Colonic mucosa (tissue), 4 donors: ENCODE measurements around the gene GNAZ. TPM values are rescaled to one million over a fixed set of nuclear protein-coding genes. Genes with fewer than 3 reads are reported as not detected.

Source experiments
- DNase-seq: peaks from one replicate; pipeline ENCODE4 v3.0.0-alpha.2; 2020
- H3K27ac ChIP-seq: fragments of 200-600 bp; one replicate; pipeline ENCODE4 v1.8.0; 2021
- H3K27me3 ChIP-seq: fragments of 200-600 bp; one replicate; pipeline ENCODE4 v1.8.0; 2021
- H3K36me3 ChIP-seq: fragments of 200-600 bp; one replicate; pipeline ENCODE4 v1.8.0; 2021
- H3K4me1 ChIP-seq: fragments of 200-600 bp; one replicate; pipeline ENCODE4 v1.8.0; 2021; ENCODE audit warnings: mild to moderate bottlenecking
- H3K4me3 ChIP-seq: fragments of 200-600 bp; one replicate; pipeline ENCODE4 v1.8.0; 2021
- H3K9ac ChIP-seq, 2 donors: one replicate each; pipeline ENCODE4 v1.7.0; 2013; ENCODE audit warnings: control low read depth in 2 of 2, low read depth in 2 of 2, low read length in 2 of 2
- H3K9me3 ChIP-seq: fragments of 200-600 bp; one replicate; pipeline ENCODE4 v1.8.0; 2021
- intact Hi-C: fragments of 100-400 bp; cut with DNase I; formaldehyde crosslinking; loops from one replicate; pipeline ENCODE4 v1.14.1; 2022
- total RNA-seq, 2 donors: library from RNA; stranded (reverse); fragmentation: NEBNext Ultra II Directional in 1 of 2; extraction: Animal tissue kit (Norgen Biotek cat#: 25700) in 1 of 2; gene quantifications; one replicate each; pipeline ENCODE4 v1.2.1, GENCODE V29; 2021
- TF ChIP-seq, protein P1 (sequence below): fragments of 200-600 bp; IDR thresholded peaks from one replicate; pipeline ENCODE4 v1.8.0; 2022; ENCODE audit warnings: antibody characterized with exemption, mild to moderate bottlenecking
- donor health status: healthy.
- donor health status: DM: no; HTN: no; CAD: no.
- donor health status: DM: no; HTN: no; CAD: no.

Gene GNAZ
- total RNA-seq, 2 donors from 2014 or later, result 1.2 to 2.5 TPM

GRCh38 chr22:23164091-23164490, 93.8 kb downstream of the GNAZ start:
- H3K9me3 ChIP-seq, result no peaks in the 10 kb centered on the region
- no peak overlapping the region for H3K9ac ChIP-seq
- H3K27ac ChIP-seq, result no peak overlapping the region
- TF ChIP-seq, protein P1, sequence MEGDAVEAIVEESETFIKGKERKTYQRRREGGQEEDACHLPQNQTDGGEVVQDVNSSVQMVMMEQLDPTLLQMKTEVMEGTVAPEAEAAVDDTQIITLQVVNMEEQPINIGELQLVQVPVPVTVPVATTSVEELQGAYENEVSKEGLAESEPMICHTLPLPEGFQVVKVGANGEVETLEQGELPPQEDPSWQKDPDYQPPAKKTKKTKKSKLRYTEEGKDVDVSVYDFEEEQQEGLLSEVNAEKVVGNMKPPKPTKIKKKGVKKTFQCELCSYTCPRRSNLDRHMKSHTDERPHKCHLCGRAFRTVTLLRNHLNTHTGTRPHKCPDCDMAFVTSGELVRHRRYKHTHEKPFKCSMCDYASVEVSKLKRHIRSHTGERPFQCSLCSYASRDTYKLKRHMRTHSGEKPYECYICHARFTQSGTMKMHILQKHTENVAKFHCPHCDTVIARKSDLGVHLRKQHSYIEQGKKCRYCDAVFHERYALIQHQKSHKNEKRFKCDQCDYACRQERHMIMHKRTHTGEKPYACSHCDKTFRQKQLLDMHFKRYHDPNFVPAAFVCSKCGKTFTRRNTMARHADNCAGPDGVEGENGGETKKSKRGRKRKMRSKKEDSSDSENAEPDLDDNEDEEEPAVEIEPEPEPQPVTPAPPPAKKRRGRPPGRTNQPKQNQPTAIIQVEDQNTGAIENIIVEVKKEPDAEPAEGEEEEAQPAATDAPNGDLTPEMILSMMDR, result no peak
- DNase-seq, result no peak
- no peaks in the 10 kb centered on the region for H3K27me3 ChIP-seq
- no peak overlapping the region for H3K4me3 ChIP-seq
- intact Hi-C loops, result no loop called here
- no peaks in the 10 kb centered on the region for H3K4me1 ChIP-seq
- no peaks in the 10 kb centered on the region for H3K36me3 ChIP-seq

DNA sequence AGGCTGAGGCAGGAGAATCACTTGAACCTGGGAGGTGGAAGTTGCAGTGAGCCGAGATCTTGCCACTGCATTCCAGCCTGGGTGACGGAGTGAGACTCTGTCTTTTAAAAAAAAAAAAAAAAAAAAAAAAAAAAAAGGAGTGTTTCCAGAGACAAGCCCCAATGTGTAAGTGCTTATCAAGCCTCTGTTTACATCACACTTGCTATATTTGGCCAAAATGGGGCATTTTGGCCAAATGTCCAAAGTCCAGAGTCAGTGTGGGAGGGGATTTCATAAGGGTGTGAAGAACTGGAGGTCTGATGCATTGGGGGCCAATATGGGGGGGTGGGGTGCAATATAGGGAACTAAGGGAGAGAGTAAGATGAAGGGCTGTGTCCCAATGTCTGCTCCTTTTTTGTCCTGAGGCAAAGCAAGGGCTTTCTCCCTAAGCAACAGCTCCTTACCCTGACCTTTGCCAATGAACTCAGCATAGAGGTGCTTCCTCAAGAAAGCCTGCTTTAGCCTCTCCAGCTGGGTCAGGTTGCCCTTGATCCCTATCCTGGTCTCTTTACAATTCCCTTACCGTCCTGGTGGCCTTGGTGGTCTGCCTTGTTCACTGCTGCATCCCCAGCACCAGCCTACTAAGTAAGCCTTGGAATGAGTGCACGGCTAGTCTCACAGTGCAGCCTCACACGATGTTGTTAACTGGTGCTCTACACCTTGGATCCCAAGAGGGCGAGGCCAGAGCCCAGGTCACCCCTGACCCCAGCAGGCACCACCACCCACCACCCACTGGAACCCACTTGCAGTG, 95.9 kb downstream of the GNAZ start:
- no peaks in the 10 kb centered on the region for H3K27me3 ChIP-seq
- H3K4me1 ChIP-seq, result no peaks in the 10 kb centered on the region
- TF ChIP-seq, protein P1, result no peak
- no peaks in the 10 kb centered on the region for H3K36me3 ChIP-seq
- intact Hi-C loops, result no loop called here
- H3K9ac ChIP-seq, result no peak overlapping the region
- H3K9me3 ChIP-seq, result no peaks in the 10 kb centered on the region
- no peak for DNase-seq
- H3K4me3 ChIP-seq, result no peak overlapping the region
- no peak overlapping the region for H3K27ac ChIP-seq

DNA sequence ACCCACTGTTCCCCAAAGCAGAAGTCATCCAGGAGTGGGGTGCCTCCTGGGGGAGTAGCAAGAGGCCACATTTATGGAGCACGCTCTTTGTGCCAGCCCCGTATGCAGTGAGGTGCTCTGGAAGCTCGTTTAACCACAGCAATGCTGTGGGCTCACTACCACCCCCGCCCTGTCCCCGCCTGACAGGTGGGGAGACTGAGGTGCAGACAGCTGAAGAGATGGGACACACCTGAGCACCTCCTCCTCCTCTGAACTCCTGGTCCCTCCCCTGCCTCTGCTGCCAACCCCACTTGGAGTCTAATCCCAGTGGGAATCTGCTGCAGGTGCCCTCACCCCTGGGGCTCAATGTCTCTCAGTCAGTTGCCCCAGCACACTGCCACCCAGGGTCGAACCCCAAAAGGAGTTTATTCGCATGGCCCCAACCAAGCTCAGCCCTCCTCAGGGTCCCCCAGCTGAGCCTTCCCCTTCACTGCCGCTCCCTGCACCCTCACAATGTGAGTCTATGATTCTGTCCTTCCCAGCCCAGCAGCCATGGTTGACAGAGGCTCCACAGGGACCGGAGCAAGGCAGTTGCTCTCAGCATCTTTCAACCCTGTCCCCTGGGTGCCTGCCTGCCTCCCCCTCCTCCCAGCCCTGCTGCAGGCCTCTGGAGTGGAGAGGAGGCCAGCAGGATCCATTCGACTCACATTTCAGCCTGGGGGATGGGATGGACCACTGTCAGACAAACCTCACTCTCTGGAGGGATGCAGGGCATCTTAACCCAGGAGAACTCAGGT, 96.7 kb downstream of the GNAZ start:
- no peak overlapping the region for H3K27ac ChIP-seq
- H3K9me3 ChIP-seq, result no peaks in the 10 kb centered on the region
- intact Hi-C loops, result no loop called here
- H3K4me3 ChIP-seq, result no peak overlapping the region
- no peaks in the 10 kb centered on the region for H3K36me3 ChIP-seq
- TF ChIP-seq, protein P1, result no peak
- no peak overlapping the region for H3K9ac ChIP-seq
- no peaks in the 10 kb centered on the region for H3K27me3 ChIP-seq
- no peaks in the 10 kb centered on the region for H3K4me1 ChIP-seq
- DNase-seq, result no peak

- Histone ChIP-seq H3K4me3 (no peak overlapping the region), H3K27me3 (no peaks in the 10 kb centered on the region), H3K4me1 (no peaks in the 10 kb centered on the region), H3K27ac (no peak overlapping the region), H3K9me3 (no peaks in the 10 kb centered on the region), H3K36me3 (no peaks in the 10 kb centered on the region), H3K9ac (no peak overlapping the region)
- TF ChIP-seq, protein P1, result no peak
- DNase-seq, result no peak
- intact Hi-C loops, result no loop called here
Measured at GRCh38 chr22:23168391-23169042, 98.2 kb downstream of the GNAZ start.

- Histone ChIP-seq H3K27me3 (no peaks in the 10 kb centered on the region), H3K4me1 (peaks cover under 1% of the 10 kb centered on the region), H3K36me3 (no peaks in the 10 kb centered on the region), H3K27ac (no peak overlapping the region), H3K9ac (no peak overlapping the region), H3K4me3 (no peak overlapping the region), H3K9me3 (no peaks in the 10 kb centered on the region)
- TF ChIP-seq, protein P1, result no peak
- intact Hi-C loops, result no loop called here
- DNase-seq, result no peak
Measured at GRCh38 chr22:23169043-23169406, 98.7 kb downstream of the GNAZ start.

Other genes starting within 250 kb of the GNAZ start
- gene IGLL5, start 182.7 kb upstream of the GNAZ start, total RNA-seq, result 10 to 100 TPM; 18.8 to 29.2 TPM
- under 1 TPM; 0.45 to 0.69 TPM for gene RSPH14, start 71.5 kb downstream of the GNAZ start, total RNA-seq
- gene RAB36, start 75.0 kb downstream of the GNAZ start, total RNA-seq, result 1 to 10 TPM in 1 of 2 donors, under 1 TPM in 1; 0.98 to 2.3 TPM
- gene BCR, start 110.0 kb downstream of the GNAZ start, total RNA-seq, result 10 to 100 TPM; 39.2 to 57.8 TPM